Stimulated activated CD8-positive, alpha-beta memory T cell treated with anti-CD3 and anti-CD28 coated beads, Interleukin-12 subunit alpha, Interleukin-12 subunit beta, amount 100 ng/mL, for 4 hours (primary cell): Measurements from ENCODE around the gene RAB40C.

Experiments
- DNase-seq: peaks from one replicate; pipeline ENCODE4 v3.0.0-alpha.2; 2020; ENCODE audit warnings: low read depth

The RAB40C gene, protein sequence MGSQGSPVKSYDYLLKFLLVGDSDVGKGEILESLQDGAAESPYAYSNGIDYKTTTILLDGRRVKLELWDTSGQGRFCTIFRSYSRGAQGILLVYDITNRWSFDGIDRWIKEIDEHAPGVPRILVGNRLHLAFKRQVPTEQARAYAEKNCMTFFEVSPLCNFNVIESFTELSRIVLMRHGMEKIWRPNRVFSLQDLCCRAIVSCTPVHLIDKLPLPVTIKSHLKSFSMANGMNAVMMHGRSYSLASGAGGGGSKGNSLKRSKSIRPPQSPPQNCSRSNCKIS

DNA sequence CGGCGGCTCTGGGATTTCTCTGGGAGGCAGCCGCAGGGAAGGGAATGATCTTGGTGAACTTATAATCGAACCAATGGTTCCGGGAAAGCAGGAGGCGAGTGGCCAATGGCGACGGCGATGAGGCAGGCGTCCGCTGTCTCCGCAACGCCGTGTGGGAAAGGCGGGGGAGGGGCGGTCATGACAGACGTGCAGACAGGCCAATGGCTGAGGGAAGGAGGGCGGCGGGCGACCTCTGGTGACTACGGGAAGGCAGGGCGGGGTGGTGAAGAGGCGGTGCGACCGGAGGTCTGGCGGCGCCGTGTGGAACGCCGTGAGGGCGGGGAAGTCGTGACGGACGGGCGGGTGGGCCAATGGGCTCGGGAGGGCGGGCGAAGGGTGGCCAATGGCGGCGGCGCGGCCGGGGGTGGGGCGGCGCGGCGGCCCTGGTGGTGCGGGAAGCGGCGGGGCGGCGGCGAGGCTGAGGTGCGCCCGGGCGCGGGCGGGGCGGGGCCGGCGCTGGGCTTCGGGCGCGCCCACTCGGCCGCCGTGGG lies at the start of gene RAB40C:
Gene RAB40C (plus strand): TSS at position 409 of the 530 bp plus-strand sequence. CDS start 226 bp downstream, outside the sequence.
- DNase-seq, result peak; percentile 98

DNA sequence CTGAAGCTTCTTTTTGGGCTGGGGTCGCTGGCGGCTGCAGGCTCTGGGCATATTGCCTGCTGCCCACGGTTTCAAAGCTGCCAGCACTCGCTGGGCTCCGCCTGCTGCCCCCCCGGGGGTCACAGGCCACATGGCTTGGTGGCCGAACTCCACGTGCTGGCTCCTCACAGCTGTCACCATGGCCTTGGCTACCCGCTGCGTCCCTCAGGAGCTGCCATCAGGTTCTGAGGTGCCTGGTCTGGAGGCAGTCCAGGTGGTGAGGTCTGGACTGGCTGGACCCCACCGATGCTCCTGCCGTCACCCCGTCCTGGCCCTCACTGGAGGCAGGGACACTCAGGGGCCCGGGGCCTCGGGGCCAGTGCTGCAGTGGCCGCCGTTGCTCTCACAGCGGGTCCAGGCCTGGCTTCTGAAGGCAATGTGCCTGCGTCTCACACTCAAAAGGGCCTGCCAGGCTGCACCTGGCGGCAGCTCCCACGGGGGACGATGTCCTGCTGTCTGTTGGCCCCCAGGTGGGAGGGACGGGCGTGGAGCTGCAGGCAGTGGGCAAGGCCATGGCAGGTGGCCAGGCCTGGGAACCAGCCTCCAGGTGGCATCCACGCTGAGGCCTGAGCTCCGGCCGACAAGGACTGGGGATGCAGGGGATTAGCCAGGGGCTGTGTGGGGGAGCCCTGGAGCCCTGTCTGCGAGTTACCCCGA lies 49.1 kb upstream of the RAB40C start:
- DNase-seq, result no peak

DNA sequence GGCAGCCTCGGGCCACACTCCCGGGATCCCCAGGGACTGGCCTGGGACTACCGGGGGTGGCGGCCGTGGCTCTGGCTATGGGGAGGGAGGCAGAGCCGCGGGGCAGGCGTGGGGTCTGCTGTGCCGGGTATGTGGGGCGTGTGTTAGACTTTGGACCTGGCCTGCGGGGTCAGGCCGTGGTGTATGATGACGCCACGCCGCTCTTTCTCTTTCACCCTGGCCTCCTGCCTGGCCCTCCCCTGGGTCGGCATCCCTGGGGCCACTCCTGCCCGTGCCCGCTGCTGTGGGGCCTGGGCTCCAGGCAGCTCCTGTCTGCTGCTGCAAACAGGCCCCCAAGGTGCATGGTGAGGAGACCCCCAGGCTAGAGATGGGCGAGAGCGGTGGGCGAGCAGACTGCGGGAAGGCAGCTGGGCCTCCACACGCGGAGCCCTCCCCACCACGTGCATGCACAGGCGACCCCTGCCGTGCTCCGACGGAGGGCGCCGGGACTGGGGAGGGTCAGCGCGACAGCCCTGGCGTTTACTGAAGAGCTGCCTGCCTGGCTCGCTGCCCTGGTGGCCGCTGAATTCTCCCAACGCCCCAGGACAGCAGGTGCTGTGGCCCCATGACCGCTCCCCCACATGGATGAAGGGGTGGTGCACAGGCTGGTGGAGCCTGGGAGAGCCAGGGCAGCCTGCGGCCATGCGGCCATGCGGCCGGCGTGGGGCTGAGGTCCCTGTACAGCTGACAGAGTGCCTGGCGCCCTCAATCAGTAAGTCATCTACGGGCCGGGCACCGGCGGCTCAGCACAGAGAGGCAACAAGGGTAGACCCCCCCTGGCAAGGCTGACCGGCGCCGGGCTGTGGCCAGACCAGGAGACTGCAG lies 46.3 kb upstream of the RAB40C start:
- DNase-seq, result no peak

DNA sequence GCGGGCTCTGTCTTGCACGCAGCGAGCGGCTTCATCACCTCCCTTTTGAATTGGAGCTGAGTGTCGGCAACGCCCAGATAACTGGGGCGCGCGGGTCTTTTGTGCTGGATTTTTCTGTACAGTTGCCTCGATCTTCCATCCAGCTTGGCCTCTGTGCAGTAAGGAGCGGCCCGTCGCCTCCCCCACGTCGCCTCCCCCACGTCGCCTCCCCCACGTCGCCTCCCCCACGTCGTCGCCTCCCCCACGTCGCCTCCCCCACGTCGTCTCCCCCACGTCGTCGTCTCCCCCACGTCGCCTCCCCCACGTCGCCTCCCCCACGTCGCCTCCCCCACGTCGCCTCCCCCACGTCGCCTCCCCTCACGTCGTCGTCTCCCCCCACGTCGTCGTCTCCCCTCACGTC lies 45.3 kb upstream of the RAB40C start:
- no peak for DNase-seq

DNA sequence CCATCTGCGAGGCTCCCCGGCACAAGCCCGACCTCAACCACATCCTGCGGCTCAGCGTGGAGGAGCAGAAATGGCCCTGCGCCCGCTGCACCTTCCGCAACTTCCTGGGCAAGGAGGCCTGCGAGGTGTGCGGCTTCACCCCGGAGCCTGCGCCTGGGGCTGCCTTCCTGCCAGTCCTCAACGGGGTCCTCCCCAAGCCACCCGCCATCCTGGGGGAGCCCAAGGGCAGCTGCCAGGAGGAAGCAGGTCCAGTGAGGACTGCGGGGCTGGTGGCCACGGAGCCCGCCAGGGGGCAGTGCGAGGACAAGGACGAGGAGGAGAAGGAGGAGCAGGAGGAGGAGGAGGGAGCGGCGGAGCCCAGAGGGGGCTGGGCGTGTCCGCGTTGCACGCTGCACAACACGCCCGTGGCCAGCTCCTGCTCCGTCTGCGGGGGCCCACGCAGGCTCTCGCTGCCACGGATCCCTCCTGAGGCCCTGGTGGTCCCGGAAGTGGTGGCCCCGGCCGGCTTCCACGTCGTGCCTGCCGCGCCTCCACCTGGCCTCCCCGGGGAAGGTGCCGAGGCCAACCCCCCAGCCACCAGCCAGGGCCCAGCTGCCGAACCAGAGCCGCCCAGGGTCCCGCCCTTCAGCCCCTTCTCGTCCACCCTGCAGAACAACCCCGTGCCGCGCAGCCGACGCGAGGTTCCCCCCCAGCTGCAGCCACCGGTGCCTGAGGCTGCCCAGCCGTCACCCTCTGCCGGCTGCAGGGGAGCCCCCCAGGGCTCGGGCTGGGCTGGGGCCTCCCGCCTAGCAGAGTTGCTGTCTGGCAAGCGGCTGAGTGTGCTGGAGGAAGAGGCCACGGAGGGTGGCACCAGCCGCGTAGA lies 42.7 kb upstream of the RAB40C start:
- DNase-seq, result no peak

DNA sequence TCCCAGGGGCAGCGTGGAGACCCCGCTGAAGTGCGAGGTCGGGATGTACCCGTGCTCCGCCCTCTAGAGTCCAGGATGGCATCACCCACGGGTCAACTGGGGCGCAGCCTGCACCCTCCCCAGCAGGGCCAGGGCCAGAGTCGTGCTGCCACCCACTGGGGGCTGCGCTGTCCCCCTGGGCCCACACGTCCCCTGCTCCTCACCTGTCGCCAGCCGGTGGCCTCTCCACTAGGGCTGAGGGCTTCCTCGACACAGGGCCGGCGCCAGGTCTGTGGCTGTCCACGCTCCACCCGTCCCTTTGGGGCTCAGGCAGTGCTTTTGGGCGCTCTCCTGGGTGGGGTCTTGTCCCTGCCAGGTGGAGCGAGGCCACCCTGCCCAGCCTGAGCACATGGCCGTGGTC lies 41.3 kb upstream of the RAB40C start:
- DNase-seq, result no peak

DNA sequence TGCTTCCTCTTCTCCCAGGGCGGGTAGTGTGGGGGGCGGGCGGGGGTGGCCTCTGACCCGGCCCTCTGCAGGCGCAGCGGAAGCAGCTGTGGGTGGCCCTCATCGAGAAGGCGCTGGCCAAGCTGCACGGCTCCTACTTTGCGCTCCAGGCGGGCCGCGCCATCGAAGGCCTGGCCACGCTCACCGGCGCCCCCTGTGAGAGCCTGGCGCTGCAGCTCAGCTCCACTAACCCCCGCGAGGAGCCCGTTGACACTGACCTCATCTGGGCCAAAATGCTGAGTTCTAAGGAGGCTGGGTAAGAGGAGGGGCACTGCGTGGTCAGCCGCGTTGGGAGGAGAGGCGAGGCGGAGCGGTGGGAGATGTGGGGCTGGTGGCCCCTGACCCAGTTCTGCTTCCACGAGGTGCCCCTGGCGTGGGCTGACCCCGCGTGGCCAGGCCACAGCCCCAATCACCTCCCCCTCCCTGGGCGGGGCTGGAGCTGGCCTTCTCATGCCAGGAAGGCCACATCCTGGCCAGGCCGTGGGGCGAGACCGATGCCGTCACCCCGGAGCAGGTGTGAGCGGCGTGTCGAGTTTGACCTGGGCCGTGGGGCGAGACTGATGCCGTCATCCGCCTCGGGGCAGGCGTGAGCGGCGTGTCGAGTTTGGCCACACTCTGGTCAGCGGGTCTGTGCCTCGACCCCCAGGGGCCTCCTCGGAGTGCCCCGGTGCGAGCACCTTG lies 40.2 kb upstream of the RAB40C start:
- no peak for DNase-seq

DNA sequence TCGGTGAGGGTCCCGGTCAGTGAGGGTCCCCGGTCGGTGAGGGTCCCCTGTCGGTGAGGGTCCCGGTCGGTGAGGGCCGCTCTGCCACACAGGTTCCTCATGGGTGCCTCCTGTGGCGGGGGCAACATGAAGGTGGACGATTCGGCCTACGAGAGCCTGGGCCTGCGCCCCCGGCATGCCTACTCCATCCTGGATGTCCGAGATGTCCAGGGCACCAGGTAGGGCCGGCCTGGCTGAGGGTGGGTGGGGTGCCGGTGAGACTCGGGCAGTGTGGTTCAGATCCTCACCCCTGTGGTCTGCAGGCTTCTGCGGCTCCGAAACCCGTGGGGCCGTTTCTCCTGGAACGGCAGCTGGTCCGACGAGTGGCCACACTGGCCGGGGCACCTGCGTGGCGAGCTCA lies 38.7 kb upstream of the RAB40C start:
- DNase-seq, result no peak

DNA sequence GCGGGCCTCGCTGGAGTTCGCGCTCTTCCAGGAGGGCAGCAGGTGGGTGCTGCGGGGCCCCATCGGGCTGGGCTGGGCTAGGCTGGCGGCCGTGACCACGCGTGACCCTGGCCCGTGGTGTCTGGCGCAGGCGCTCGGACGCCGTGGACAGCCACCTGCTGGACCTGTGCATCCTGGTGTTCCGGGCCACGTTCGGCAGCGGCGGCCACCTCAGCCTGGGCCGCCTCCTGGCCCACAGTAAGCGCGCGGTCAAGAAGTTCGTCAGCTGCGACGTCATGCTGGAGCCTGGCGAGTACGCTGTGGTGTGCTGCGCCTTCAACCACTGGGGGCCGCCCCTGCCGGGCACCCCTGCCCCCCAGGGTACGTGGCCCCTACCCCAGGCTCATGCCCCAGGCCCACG lies 37.7 kb upstream of the RAB40C start:
- no peak for DNase-seq

DNA sequence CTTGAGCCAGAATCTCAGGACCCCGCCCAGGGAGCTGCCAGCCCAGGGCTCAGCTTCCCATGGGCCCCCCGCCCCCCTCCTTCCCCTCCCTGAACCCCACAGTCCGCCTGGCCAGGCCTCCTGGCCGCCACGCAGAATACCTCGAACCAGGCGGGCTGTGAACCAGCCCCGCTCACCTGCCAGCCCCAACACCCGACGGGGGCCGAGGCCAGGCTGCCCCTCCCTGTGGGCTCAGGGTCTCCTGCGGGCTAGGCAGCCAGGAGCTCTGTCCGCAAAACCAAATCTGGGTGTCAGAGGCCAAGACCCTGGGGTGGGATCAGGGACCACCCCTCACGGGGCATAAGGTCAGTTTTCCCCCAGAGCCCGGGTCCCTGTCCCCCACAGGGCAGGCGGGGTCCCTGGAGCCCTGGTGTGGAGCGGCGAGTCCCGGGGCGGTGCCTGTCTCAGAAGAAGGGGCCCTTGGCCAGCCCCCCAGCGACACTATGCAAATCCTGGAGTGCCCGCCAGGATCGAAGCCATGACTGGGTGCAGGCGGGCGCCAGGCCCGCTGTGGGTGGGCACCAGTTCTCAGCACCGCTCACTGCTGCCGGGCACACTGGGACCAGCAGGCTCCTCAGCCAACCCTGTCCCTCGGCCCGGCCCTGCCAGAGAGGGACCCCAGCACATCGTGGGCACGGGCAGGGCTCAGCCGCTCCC lies 36.1 kb upstream of the RAB40C start:
- DNase-seq, result no peak

DNA sequence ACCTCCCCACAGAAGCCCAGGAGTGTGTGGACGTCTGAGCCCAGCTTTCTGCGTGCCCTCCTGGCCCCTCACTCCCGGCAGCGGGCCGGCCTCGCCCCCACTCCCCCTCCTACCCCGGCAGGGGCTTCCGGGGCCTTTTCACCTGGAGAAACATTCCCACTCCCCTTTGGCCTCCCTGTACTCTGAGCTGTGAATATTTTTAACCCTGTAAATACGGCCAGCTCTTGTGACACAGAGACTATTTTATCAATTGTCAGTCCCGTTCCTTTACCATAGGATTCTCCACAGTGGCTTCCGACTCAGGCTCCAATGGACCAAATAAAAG lies 35.6 kb upstream of the RAB40C start:
- no peak for DNase-seq

DNA sequence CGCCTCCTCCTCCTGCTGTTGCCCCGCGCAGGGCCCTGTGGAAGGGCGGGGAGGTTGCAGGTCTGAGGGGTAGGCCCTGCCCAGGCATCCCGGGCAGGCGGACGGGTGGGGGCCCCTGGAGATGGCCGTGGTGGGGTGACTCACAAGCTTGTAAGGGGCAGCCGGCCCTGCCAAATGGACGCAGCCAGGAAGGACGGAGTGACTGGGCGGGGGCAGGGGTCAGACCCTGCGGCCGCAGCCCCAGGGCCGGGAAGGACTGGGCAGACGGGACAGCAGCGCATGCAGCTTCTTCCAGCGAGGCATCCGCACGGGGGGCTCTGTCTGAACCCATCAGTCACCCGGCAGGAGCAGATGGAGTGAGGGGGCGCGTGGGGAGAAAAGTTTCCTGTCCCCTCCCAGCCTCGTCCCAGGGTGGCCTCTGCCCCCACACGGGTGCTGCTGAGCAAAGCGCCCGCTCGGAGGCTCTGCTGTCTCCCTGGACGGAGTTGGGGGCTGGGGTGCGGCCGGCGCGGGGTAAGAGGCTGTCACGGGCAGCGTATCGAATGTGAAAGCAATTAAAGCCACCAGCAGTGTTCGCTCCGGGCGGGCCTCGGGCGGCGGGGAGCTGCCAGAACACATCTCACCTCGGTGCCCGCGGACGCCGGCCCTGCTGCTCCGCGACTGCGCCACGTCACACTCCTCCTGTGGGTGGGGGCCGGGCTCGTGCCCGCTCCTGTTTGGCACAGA lies 35.1 kb upstream of the RAB40C start:
- DNase-seq, result no peak

DNA sequence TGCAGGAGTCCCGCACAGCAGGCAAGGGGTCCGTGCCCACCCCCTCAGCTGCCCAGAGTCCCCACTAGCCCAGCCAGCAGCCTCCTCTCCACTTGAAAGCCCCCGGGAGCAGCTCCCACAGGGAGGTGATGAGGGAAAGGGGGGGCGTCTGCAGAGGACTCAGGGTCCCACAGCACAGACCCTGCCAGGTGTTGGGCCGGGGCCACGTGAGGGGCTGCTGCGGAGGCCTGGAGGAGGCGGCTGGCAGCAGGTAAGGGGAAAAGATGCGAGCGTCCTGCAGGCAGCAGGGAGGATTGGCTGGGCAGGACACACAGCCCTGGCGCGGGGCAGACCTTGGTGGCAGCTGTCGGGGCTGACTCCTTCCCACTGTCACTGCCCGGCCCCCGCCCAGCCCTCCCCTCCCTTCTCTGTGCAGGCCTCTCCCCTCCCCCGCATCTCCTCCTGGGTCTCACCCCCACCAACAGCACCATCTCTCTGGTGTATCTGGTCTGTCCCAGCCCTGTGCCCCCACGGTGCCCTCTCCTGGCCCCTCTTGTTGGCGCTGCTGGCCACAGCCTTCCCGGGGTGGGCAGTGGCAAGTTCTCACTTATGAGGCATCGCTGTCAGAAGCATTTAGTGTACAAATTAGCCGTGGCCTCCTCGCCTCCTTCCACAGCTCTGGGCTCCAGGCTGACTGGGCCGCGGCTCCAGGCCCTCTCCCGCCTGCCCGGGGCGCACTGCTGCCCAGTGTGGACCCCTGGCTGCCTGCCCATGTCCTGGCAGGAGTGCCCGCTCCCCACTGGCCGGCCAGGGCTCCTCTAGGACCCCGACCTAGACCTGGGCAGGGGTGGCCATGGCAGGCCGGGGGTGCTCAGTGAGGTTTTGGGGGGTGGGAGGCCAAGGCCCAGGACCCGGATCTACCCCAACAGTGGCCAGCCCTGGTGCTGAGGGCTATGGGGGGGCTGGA lies 34.1 kb upstream of the RAB40C start:
- DNase-seq, result no peak

DNA sequence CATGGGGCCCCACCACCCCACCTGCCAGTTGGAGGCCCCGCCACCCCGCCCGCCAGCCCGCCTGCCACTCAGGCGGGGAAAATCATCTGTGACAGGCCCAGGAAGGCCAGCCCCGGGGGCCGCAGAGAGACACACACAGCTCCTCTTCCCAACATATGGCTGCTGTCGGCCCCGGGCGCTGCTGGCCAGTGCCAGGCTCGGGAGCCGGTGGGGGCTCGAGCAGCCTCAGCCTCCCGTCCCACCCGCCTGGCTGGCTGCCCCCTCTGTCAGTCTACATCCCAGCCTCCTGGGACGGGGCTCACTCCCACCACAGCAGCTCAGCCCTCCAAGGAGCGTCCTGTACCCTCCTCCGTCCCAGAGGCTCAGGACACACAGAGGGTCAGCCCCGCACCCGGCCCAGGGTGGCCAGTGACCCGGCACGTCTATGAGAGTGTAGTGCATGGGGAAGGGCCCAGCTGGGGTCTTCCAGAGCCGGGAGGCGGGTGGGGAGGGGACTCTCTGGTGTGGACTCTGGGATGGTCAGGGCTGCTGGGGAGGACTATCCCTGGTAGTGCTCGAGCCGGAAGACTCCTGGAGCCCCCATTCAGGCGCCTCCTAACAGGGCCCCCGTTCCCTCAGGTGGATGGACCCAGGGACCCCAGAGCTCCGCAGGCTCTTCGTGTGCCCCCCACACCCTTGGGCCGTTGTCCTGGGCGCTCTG lies 33.2 kb upstream of the RAB40C start:
- DNase-seq, result no peak

DNA sequence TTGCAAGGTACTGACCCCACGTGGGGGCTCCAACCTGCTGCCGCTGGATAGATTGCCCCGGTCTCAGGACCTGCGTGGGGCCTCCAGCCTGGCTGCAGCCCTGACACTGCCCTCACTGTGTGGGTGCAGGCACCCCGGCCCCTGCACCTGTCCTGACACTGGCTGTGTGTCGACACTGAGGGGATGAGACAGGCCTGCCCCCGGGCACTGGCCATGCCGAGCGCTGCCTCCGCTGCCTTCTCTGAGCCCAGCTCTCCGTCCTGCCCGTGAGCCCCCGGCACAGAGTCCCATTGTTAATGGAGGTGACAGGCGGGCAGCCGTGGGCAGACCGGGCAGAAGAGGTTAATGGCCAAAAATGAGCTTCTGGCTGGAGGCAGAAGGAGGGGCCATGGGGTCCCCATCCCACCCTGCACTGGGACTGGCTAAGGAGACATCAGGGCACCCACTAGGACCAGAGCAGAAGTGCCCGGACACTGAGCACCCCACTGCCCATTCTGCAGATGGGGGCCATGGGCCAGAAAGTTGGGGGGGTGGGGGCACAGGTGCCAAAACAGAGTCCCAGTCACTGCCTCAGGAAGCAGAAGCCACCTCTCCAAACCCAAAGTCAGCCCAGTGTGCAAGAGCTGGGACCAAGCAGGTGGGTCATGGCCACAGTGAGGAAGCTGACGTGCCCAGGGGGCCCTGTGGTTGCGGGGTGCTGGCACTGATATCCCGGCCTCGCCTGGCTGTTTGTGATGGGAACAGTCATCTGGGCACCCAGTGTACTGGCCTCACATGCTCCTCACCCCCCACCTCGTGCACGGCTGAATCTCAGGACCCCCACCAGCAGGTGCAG lies 32.2 kb upstream of the RAB40C start:
- DNase-seq, result no peak

DNA sequence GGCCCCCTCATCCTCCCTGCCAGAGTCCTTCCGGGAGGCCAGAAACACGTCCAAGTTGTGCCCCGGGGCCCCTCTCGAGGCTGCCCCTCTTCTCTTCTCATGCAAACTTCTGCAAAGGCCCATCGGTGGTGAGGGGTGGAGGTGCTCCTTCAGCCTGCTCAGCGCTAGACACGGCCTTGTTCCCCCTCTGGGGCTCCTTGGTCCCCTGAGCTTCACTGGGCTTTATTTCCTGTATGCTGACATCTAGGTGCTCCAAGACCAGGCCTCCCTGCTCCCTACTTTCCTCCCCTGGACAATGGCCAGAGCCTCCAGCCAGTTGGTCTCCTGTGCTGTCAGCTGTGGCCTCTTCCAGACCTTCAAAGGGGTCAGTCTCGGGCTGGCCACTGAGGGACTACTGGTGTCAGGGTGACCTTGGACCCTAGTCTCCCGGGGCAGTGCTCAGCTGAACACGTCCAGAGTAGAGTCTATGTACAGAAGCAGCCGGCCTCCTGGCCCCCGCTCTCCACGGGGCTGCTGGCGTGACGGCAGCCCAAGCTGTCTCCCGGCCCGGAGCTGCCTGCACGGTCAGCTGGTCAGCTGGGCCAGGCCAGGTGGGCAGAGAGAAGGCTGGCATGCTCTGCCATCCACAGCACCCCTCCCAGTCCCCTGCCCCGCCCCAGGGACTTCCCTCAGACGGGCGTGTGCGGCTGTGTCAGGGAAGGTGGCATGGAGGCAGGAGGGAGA lies 31.4 kb upstream of the RAB40C start:
- DNase-seq, result no peak

DNA sequence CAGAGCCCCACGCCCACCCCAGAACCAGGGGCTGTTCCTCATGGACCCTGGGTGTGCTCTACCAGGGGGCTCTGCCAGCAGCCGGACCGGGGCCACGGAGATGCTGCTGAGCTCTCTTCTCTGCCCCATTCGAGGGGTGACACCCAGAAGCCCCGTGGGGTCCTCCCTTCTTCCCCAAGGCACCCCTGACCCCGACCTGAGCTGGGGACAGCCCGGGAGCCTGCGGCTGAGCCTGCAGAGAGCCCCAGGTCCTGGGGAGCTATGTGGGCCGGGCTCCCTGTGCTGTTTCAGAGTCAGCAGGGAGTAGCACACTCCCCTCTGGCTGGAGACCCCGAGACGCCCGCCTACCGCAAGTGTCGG lies 30.9 kb upstream of the RAB40C start:
- no peak for DNase-seq
